AG09309 (cell line): ENCODE results near the gene ACP5.

Source experiments
- DNase-seq: peaks from one replicate; pipeline ENCODE4 v3.0.0-alpha.2; 2010; ENCODE audit warnings: low read depth
- H3K4me3 ChIP-seq: 2 replicates; pipeline ENCODE4 v1.5.1; 2011; ENCODE audit warnings: mild to moderate bottlenecking, low read depth, low read length, moderate library complexity; ENCODE audit not compliant: control insufficient read depth
- TF ChIP-seq, protein P1 (sequence below): IDR thresholded peaks from 2 replicates; pipeline ENCODE4 v1.5.1; 2011; ENCODE audit warnings: mild to moderate bottlenecking, low read depth, low read length, inconsistent platforms; ENCODE audit not compliant: insufficient read depth, control insufficient read depth; ENCODE audit errors: missing control alignments

The ACP5 gene

DNA sequence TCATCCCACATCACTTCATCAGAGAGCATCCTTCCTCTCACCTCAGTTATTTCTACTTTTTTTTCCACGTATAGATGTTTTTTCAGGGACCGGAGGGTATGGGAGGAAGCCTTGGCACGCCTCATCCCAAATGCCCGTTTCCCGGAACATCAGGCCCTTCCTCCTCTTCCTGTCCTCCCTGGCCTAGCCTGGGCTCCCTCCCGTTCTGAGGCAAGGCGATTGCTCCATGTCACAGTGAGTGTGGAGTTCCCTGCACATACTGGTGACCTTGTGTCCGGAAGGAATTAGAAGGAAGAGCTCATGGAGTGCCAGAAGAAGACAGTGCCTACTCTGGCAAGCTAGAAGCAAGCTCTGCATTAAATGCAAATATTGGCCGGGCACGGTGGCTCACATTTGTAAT lies 18.7 kb upstream of the ACP5 start:
- no peak overlapping the region for H3K4me3 ChIP-seq
- TF ChIP-seq, protein P1, sequence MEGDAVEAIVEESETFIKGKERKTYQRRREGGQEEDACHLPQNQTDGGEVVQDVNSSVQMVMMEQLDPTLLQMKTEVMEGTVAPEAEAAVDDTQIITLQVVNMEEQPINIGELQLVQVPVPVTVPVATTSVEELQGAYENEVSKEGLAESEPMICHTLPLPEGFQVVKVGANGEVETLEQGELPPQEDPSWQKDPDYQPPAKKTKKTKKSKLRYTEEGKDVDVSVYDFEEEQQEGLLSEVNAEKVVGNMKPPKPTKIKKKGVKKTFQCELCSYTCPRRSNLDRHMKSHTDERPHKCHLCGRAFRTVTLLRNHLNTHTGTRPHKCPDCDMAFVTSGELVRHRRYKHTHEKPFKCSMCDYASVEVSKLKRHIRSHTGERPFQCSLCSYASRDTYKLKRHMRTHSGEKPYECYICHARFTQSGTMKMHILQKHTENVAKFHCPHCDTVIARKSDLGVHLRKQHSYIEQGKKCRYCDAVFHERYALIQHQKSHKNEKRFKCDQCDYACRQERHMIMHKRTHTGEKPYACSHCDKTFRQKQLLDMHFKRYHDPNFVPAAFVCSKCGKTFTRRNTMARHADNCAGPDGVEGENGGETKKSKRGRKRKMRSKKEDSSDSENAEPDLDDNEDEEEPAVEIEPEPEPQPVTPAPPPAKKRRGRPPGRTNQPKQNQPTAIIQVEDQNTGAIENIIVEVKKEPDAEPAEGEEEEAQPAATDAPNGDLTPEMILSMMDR = no peak
- DNase-seq = no peak

DNA sequence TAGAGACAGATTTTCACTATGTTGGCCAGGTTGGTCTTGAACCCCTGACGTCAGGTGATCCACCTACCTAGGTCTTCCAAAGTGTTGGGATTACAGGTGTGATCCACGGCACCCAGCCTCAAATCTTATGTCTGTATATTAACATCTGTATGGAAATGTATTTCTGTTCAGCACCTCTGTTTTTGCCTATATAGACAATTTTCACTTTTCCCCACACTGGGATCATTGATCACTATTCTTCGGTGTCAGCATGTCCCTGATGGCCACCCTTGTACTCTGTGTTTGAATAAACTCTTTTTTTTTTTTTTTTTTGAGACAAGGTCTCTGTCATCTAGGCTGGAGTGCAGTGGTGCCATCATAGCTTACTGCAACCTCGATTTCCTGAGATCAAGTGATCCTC lies 16.6 kb upstream of the ACP5 start:
- no peak overlapping the region for H3K4me3 ChIP-seq
- TF ChIP-seq, protein P1 = no peak
- DNase-seq = no peak

DNA sequence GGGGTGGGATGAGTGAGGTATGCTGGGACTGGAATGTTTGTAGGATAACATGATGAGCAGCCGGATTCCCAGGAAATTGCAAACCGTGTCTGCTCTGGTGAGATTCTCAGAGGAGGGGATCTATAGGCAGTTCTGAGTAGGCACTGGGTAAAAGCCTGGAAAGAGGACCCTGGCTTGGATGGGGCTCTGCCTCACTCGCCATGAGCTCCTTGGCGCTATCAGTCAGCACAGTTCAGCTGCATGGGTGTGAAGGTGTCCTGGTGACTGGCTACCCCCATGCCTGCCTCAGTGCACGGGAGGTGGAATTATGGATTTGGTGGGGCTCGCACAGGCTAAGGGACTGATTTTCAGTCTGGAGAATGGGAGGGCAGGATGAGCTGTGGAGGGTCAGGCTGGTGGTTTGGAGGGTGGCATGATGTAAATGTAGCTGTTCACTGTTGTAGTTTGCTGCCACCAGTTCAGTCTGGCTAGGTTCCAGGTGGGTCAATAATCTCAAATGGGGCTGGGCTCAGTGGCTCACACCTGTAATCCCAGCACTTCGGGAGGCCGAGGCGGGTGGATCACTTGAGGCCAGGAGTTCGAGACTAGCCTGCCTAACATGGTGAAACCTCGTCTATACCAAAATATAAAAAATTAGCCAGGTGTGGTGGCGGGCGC lies 10.7 kb upstream of the ACP5 start:
- DNase-seq = no peak
- TF ChIP-seq, protein P1 = no peak

DNA sequence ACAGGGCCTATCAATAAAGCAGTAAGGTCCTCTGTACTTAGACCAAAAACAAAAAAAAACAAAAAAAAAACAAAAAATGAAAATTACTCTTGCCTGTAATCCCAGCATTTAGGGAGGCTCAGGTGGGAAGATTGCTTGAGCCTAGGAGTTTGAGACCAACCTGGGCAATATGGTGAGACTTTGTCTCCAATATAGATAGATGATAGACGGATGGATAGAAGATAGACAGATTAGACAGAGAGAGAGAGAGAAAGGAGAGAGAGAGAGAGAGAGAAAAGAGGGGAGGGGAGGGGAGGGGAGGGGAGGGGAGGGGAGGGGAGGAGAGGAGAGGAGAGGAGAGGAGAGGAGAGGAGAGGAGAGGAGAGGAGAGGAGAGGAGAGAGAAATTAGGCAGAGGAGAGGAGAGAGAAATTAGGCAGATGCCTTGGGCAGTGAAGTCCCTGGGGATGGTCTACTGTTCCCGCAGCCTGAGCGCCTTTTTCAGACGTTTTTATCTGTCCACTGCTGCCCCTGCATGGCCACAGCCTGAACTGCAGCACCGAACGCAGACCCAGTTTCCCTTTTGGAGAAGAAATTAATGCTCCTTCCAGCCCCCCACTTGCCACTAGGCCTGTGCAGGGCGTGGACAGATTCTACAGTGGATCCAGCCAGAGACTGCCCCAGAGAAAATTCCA lies 10.0 kb upstream of the ACP5 start:
- TF ChIP-seq, protein P1 = peak; percentile 91
- no peak for DNase-seq
- no peak overlapping the region for H3K4me3 ChIP-seq

More for the DNA sequence above, 10.7 kb upstream of the ACP5 start:
- H3K4me3 ChIP-seq = no peak overlapping the region

DNA sequence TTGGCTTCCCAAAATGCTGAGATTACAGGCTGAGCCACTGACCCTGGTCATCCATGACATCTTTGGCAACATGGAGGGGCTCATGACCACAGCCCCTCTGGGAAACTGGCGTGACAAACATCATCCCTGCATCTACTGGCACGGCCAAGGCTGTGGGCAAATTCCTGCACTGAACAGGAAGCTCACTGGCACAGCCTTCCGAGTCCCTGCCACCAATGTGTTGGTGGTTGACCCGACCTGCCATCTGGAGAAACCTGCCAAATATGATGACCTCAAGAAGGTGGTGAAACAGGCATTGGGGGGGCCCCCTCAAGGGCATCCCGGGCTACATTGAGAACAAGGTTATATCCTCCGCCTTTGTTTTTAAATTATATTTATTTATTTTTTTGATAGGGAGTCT lies 8.9 kb upstream of the ACP5 start:
- TF ChIP-seq, protein P1 = no peak
- no peak overlapping the region for H3K4me3 ChIP-seq
- no peak for DNase-seq

DNA sequence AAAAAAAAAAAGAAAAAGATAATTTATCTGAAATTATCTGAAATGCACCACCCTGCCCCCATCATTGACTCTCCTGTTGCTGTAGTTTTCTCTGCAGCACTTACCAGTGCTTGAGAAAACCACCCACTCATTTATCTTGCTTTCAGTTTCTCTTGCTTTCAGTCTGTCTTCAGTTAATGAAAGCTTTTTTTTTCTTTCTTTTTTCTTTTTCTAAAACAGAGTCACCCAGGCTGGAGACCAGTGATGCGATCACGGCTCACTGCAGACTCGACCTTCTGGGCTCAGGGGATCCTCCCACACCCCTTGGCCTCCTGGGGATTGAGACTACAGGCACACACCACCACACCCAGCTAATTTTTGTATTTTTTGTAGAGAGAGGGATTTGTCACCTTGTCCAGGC lies 4.3 kb upstream of the ACP5 start:
- no peak overlapping the region for H3K4me3 ChIP-seq
- DNase-seq = no peak
- TF ChIP-seq, protein P1 = no peak
